Stimulated activated CD8-positive, alpha-beta memory T cell treated with anti-CD3 and anti-CD28 coated beads, Interleukin-7, amount 100 ng/mL, for 24 hours (primary cell): ENCODE results near the gene KRTAP10-3.
"Not testable (repeated sequence)": the region's sequence is repeated elsewhere in the genome, so short reads cannot be mapped to it uniquely, and the experiment has no call there.

Experiments used
- DNase-seq: peaks from one replicate; pipeline ENCODE4 v3.0.0-alpha.2; 2020; ENCODE audit warnings: low read depth

KRTAP10-3 gene

GRCh38 chr21:44571296-44571695 lies 12.7 kb upstream of the KRTAP10-3 start:
- DNase-seq = no peak

- DNase-seq = no peak
Measured at GRCh38 chr21:44569861-44570517, 11.4 kb upstream of the KRTAP10-3 start.

- no peak for DNase-seq
Measured at GRCh38 chr21:44568667-44569556, 10.3 kb upstream of the KRTAP10-3 start.

- no peak for DNase-seq
Measured at GRCh38 chr21:44568261-44568660, 9.7 kb upstream of the KRTAP10-3 start.

GRCh38 chr21:44567481-44568171 lies 9.0 kb upstream of the KRTAP10-3 start:
- DNase-seq = no peak

- DNase-seq = no peak
Measured at GRCh38 chr21:44566403-44566802, 7.8 kb upstream of the KRTAP10-3 start.

GRCh38 chr21:44564886-44565598 lies 6.4 kb upstream of the KRTAP10-3 start:
- DNase-seq = no peak

GRCh38 chr21:44564099-44564498 lies 5.5 kb upstream of the KRTAP10-3 start:
- no peak for DNase-seq

GRCh38 chr21:44558329-44558675 lies 293 bp downstream of the KRTAP10-3 start:
- DNase-seq = not testable (repeated sequence)

- no peak for DNase-seq
Measured at GRCh38 chr21:44557491-44558328, 885 bp downstream of the KRTAP10-3 start.

GRCh38 chr21:44556879-44557278 lies 1.7 kb downstream of the KRTAP10-3 start:
- DNase-seq = no peak

- no peak for DNase-seq
Measured at GRCh38 chr21:44555200-44555875, 3.3 kb downstream of the KRTAP10-3 start.

- DNase-seq = no peak
Measured at GRCh38 chr21:44552681-44553080, 5.9 kb downstream of the KRTAP10-3 start.

- DNase-seq = no peak
Measured at GRCh38 chr21:44552136-44552535, 6.5 kb downstream of the KRTAP10-3 start.

- DNase-seq = no peak
Measured at GRCh38 chr21:44551340-44551961, 7.1 kb downstream of the KRTAP10-3 start, which contains the start of gene KRTAP10-2. KRTAP10-2 (minus strand) TSS chr21:44551505; CDS start chr21:44551458, 47 bp downstream.

GRCh38 chr21:44550807-44551206 lies 7.8 kb downstream of the KRTAP10-3 start:
- no peak for DNase-seq

GRCh38 chr21:44550285-44550684 lies 8.3 kb downstream of the KRTAP10-3 start:
- DNase-seq = not testable (repeated sequence)

- no peak for DNase-seq
Measured at GRCh38 chr21:44549525-44550211, 8.9 kb downstream of the KRTAP10-3 start.

- DNase-seq = no peak
Measured at GRCh38 chr21:44548922-44549321, 9.7 kb downstream of the KRTAP10-3 start.
